GM19043 (cell line): ENCODE results near the gene ULK2.
"Not testable (repeated sequence)": the region's sequence is repeated elsewhere in the genome, so short reads cannot be mapped to it uniquely, and the experiment has no call there.

Experiments used
- ATAC-seq: cut with Tn5 transposase; IDR thresholded peaks from one replicate; pipeline ENCODE4 v1.9.1; 2021; ENCODE audit warnings: low read depth; ENCODE audit not compliant: unreplicated experiment

ULK2 gene

GRCh38 chr17:19769946-19770652, 97.6 kb downstream of the ULK2 start:
- ATAC-seq, result no peak

- ATAC-seq, result no peak
Observed at GRCh38 chr17:19768046-19768782, 99.5 kb downstream of the ULK2 start.

- ATAC-seq, result no peak
Observed at GRCh38 chr17:19766421-19767270, 101.1 kb downstream of the ULK2 start.

GRCh38 chr17:19766016-19766415, 101.7 kb downstream of the ULK2 start:
- no peak for ATAC-seq

- ATAC-seq, result not testable (repeated sequence)
Observed at GRCh38 chr17:19763991-19764390, 103.7 kb downstream of the ULK2 start.

GRCh38 chr17:19763416-19763815, 104.3 kb downstream of the ULK2 start:
- no peak for ATAC-seq

- ATAC-seq, result no peak
Observed at GRCh38 chr17:19762515-19762961, 105.2 kb downstream of the ULK2 start.

- ATAC-seq, result no peak
Observed at GRCh38 chr17:19760746-19761145, 107.0 kb downstream of the ULK2 start.

GRCh38 chr17:19759568-19760549, 107.9 kb downstream of the ULK2 start:
- no peak for ATAC-seq

GRCh38 chr17:19757536-19758180, 110.1 kb downstream of the ULK2 start:
- ATAC-seq, result no peak

GRCh38 chr17:19756546-19756945, 111.2 kb downstream of the ULK2 start:
- no peak for ATAC-seq

- ATAC-seq, result no peak
Observed at GRCh38 chr17:19755821-19756510, 111.8 kb downstream of the ULK2 start.

- ATAC-seq, result no peak
Observed at GRCh38 chr17:19755392-19755791, 112.3 kb downstream of the ULK2 start.

GRCh38 chr17:19753661-19754463, 113.9 kb downstream of the ULK2 start:
- ATAC-seq, result no peak

GRCh38 chr17:19753051-19753509, 114.7 kb downstream of the ULK2 start:
- no peak for ATAC-seq

- ATAC-seq, result no peak
Observed at GRCh38 chr17:19752216-19753050, 115.3 kb downstream of the ULK2 start.

- ATAC-seq, result no peak
Observed at GRCh38 chr17:19750835-19751234, 116.9 kb downstream of the ULK2 start.
